ENCODE data around the gene LUZP2.

DNA sequence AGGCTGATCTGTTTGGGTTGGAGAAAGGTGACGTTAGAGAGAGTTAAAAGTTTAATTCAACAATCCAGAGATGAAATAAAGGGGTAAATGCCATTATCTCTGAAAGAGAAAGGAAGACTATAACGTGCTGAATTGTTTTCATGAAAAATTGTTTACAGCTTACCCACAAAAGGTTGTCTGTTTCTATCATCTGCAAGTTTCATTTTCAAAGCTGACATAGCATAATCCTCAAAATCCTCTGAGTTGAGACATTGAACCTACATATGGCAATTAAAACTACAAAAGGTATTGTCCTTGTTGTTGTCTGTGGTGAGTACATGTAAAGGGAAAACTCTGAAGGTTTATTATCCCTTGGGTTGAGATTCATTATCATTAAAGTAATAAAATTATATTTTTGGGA is 569.9 kb downstream of the LUZP2 start:
- TF ChIP-seq, protein P1, sequence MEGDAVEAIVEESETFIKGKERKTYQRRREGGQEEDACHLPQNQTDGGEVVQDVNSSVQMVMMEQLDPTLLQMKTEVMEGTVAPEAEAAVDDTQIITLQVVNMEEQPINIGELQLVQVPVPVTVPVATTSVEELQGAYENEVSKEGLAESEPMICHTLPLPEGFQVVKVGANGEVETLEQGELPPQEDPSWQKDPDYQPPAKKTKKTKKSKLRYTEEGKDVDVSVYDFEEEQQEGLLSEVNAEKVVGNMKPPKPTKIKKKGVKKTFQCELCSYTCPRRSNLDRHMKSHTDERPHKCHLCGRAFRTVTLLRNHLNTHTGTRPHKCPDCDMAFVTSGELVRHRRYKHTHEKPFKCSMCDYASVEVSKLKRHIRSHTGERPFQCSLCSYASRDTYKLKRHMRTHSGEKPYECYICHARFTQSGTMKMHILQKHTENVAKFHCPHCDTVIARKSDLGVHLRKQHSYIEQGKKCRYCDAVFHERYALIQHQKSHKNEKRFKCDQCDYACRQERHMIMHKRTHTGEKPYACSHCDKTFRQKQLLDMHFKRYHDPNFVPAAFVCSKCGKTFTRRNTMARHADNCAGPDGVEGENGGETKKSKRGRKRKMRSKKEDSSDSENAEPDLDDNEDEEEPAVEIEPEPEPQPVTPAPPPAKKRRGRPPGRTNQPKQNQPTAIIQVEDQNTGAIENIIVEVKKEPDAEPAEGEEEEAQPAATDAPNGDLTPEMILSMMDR (IDR thresholded peaks at IDR 0.05; ENCODE audit: insufficient read depth, low read length, poor library complexity, severe bottlenecking): no peak
- no peak for TF ChIP-seq EZH2phosphoT487 (conservative IDR thresholded peaks at IDR 0.05; ENCODE audit: low read length)
